Activated CD4-positive, alpha-beta T cell treated with anti-CD3 and anti-CD28 coated beads for 4 hours (primary cell): Measurements from ENCODE around the gene PLEKHD1.

Source experiments
- DNase-seq, 2 donors: peaks; one replicate each; pipeline ENCODE4 v3.0.0-alpha.2; 2020

PLEKHD1 gene

DNA sequence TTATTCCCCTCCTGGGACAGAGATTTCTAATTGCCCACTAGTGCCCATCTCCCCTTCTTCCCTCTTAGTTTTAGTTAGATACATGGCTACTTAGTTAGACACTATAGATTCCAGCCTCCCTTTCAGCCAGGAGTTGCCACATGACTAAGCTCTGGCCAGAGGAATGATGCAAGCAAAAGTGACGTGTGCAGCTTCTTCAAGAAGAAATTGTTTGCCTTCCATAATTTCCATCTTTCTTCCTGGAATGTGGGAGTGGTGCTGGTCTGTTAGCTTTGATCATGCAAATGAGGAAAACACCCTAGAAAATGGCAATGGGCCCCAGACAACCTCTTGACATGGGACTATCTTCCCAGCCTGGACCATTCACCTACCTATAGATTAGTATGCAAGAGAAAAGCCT is 68.7 kb downstream of the PLEKHD1 start:
- no peak for DNase-seq

- DNase-seq = no peak
These were observed 70.0 kb downstream of the PLEKHD1 start for GRCh38 chr14:69554500-69554899.

DNA sequence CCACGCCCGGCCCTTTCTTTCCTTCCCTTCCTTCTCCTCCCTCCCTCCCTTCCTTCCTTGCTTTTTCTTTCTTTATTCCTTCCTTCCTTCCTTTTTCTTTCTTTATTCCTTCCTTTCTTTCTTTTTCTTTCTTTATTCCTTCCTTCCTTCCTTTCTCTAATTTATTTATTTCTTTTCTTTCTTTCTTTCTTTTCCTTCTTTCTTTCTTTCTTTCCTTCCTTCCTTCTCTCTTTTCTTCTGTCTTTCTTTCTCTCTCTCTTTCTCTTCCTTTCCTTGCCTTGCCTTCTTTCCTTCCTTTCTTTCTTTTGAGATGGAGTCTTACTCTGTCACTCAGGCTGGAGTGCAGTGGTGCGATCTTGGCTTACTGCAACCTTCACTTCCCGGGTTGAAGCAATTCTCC is 74.2 kb downstream of the PLEKHD1 start:
- DNase-seq = no peak

- DNase-seq = no peak
These were observed 75.1 kb downstream of the PLEKHD1 start for GRCh38 chr14:69559581-69560011.

DNA sequence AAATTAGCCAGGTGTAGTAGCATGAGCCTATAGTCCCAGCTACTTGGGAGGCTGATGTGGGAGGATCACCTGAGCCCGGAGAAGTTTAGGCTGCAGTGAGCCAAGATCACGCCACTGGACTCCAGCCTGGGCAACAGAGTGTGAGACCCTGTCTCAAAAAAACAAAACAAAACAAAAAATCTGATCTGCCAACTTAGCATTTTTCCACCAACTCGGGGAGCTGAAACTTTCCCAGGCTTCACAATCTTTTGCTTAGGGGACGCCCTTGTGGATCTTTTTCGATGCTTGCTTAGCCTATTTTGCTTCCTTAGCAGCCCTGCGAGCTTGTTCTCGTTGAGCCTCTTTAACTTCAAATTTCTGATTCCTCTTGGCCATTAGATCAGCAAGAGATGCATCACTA is 76.3 kb downstream of the PLEKHD1 start:
- no peak for DNase-seq

DNA sequence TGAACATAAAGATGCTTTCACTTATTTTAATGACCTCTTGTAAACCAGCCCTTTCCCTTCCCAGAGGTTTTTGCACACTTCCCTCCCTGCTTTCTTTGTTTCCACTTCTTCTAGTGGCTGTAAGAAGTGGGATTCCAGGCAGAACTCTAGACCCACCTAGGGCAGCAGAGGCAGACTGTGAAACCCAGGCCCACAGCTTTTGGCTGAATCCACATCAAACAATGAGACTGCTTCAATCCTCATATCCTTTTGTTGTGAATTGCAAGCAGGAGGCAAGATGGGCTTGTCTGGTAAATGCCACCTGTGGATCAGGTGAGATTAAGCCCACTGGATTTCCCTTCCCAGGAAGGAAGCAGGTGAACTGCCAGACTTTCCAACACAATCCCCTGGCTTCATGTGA is 77.4 kb downstream of the PLEKHD1 start:
- DNase-seq = no peak

- no peak for DNase-seq
These were observed 83.0 kb downstream of the PLEKHD1 start for GRCh38 chr14:69567563-69567962.

GRCh38 chr14:69569859-69570258 is 85.3 kb downstream of the PLEKHD1 start:
- DNase-seq = no peak

DNA sequence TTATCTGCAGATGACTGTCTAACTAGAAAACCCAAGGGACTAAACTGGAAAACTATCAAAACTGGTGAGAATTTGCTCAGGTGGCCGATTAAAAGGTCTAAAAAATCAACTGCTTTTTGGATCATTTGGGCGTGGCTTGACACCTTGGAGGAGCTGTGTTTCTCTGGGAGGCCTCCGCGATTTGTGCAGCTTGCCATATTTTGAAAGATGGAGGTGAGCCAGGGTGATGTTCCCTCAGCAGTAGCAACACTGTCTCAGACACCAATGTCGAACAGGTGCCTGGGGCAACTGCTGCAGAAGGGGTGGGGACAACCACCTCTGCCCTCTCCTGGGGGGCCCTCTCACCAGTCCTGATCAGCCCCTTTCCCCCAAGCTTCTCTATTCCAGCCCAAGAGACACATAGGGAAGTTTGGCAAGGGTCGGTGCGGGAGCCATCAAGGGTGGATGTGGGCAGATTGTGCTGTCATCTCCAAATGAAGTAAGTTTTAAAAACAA is 86.4 kb downstream of the PLEKHD1 start:
- no peak for DNase-seq

GRCh38 chr14:69571449-69572029 is 87.0 kb downstream of the PLEKHD1 start:
- DNase-seq = no peak

DNA sequence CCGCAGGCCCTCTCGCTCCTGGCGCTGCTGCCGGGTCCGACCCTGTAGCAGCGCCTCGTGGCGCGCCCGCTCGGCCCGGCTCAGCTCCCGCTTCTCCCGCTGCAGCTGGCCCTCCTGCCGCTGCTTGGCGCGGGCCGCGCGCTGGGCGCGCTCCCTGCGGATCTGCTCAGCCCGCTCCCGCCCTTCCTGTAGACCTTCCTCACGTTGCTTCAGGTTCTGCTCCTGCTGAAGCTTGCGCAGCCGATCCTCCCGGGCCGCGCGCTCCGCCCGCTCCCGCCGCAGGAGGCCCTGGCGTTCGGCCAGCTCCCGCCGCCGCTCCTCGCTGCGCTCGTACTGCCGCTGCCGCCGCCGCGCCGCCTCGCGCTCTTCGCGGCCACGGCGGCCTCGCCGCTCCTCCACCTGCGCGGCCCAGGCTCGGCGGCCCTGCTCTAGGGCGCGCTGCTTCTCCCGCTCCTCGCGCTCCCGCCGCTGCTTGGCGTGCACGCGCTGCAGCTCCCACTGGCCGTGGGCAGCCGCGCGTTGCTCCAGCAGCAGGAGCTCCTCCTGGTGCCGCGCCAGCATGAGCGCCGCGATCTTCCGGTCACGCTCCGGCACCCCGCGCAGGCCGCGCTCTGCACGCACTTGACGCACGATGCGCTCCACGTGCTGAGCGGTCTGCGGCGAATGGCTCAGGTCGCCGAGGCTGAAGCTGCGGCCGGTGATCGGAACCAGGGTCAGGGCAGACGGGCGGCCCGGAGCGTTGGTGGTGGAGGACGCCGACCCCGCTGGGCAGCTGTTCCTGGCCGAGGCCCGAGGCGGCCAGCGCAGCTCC is 87.7 kb downstream of the PLEKHD1 start:
- no peak for DNase-seq

DNA sequence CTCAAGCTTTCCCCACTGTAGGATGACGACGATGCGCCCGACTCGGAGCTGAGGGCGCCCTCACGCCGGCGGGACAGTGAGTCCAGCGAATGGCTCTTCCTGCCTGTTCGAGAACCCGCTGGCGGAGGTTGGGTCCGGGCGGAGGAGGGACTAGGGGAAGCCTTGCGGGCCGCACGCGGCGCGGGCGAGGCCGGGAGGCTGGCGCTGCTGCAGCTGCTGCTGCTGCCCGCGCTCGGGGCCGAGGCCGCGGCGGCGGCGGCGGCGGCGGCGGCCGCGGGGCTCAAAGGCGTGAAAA is 88.3 kb downstream of the PLEKHD1 start:
- DNase-seq = no peak

DNA sequence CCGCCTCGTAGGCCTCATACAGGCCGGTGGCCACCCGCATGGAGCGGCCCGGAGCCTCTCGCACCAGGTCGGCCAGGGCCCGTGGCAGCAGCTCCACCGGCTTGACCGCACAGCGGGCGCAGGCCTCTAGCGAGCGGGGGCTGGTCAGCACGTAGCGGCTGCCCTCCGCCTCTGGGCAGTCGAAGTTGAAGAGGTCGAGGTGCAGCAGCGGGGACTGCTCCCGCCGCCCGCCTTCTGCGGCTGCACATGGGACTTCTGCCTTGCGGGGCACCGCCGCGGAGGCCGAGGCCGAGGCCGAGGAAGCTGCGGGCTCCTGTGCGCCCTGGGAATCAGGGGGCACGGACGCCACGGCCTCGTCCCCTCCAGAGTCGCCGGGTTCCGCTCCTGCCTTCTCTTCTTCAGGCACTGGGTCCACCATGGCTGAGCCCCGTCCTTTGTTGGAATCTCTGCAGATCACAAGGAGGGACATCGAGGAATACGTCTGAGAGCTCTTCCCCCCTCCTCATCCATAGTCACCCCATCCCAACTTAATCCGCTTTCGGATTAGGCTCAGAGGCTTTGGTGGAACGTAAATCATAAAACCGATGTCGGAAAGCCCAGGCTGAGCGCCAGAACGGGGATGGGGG is 88.8 kb downstream of the PLEKHD1 start:
- DNase-seq = no peak

DNA sequence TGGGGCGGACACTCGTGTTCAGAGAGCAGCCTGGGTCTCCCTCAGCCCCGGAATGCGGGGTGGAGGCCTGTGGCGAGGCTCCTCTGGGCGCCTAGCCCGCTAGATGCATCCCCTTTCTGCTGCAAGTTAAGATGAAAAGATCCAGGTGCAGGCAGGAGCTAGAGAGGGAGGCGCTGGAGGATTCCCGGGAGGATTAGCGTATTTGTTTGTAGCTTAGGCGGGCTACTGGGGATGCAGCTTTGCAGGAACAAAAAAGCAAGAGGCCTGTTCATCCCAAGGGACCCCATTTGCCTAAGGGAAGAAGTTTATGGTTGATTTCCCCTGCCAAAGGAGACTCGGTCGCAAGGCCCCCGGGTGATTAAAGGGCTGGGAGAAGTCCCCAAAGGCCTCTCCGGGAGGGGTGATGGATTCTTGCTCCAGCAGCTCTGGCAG is 89.3 kb downstream of the PLEKHD1 start:
- DNase-seq = peak in 1 of 2 donors; percentile 7

GRCh38 chr14:69574263-69574953 is 89.9 kb downstream of the PLEKHD1 start, which contains the start of gene CCDC177:
Gene CCDC177, minus strand, starts transcription at chr14:69574871. Its CDS starts 1,249 bp downstream, at chr14:69573622.
- peak; percentile 68 to 73 for DNase-seq

- no peak for DNase-seq
These were observed 90.4 kb downstream of the PLEKHD1 start for GRCh38 chr14:69574954-69575295.

- no peak for DNase-seq
These were observed 94.9 kb downstream of the PLEKHD1 start for GRCh38 chr14:69579476-69579875.

GRCh38 chr14:69580009-69580577 is 95.6 kb downstream of the PLEKHD1 start:
- no peak for DNase-seq
